ENCODE measurements around the gene AREL1.

AREL1 gene

DNA sequence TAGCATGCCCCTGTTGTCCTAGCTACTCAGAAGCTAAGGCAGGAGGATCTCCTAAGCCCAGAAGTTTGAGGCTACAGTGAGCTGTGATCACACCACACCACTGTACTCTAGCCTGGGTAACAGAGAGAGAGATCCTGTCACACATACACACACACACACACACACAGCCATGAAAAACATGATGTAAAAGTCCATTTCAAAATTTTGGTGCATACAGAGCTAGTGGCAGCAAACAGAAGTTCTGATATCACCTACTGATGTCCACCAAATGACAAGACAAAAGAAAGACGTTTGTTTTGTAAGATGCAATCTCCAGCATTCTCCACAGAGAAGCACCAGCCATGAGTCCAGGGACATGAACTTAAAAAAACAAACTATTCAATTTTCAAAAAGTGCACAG, 15.9 kb downstream of the AREL1 start:
- DNase-seq, result no peak

DNA sequence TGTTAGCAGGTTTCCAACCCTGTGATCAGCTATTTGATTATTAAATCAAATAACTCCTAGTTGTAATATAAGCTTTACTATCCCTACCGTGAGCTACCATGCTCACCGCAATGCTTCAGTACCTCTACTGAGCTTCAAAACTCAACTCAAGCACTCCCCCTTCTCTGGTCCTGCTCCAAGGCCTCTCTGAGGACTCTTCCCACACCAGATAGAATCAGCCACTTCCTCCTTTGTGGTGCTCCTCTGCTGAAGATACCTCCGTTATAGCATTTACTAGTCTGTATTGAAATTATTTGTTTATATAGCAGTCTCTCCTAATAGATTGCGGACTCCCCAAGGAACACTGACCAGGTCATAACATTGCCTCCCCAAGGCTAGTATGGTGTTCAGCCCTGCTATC, 17.5 kb downstream of the AREL1 start:
- DNase-seq, result no peak

DNA sequence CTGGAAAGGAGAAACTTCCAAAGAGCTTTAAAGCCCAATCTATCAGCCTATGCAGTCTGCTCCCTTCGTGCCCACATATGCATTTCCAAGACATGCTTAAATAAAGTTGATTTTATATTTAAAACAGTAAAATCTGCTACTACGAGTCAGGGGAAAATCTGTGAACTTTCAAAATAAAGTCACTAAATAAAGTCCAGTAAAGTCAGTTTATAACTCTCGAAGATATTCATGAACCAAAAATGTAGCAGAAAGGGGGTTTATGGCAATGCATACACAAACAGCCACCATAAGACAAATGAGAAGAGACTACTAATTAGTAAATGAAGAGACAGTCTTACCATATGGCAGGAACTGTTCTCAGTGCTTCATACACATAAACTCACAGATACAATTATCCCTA, 19.7 kb downstream of the AREL1 start:
- DNase-seq, result no peak

DNA sequence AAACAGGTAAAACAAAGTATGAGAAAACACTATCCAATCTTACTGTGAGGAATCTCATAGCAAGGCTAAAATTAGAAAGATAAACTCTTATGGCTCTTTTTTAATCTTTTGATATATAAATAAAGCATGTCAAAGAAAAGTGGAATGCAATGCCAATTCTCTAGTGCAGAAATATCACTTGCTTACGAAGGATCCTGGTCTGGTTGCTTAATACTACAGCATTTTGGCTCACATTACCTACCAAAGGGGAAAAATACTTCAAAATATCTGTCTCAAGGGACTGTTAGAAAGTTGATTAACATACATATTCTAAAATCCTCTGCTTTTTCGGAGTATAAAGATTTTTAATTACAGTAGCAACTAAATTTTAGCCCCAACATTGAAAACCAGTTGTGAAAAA, 21.4 kb downstream of the AREL1 start:
- DNase-seq, result no peak

DNA sequence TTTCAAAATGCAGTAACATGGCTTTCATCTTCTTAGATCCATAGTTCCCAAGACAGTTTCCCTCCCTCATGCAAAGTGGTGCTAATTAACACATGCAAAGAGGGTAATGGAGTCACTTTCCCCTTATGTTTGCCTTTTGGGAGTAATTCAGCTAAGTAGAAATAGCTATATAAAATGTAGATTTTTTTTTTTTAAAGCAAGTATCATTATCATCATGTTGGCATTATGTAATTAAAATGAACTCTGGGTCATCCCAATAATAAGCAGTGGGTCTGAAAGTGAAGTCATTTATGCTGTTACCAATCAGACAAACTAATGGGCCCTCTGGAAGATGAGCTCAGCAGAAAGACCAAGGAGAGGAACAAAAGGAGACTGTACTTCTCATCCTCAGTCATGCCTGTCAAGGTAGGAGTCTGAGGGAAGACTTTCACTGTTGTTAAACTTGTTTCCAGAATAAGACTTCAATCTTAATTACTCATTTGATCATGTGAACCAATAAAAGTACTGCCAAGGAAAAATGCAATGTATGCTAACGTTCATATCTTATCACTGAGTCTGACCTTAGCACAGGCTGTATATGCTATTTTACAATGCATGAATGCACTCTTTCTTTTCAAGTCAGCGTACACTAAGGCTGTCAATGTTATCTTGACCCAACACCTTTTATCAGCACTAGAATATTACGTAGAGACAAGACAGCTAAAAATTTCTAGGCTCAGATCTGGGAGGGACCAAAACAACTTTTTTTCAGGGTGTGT, 26.8 kb downstream of the AREL1 start:
- no peak for DNase-seq

DNA sequence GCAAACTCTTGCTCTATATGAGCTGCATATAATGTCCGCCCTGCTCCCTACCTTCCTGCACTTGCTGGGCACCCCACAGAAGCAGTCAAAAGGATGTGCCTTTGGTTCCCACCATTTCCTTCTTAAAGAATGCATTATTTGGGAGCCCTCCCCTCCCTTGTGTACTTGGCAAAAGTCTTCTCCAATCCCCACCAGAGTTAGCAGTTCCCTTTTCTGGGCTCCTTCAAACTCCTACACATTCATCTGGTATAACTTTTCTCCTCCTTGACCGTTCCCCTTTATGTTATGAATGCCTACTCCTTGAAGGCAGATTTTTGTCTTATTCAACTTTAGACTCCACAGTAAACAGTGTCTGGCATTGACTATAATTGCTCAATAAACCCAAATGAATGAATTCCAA, 27.8 kb downstream of the AREL1 start:
- no peak for DNase-seq

DNA sequence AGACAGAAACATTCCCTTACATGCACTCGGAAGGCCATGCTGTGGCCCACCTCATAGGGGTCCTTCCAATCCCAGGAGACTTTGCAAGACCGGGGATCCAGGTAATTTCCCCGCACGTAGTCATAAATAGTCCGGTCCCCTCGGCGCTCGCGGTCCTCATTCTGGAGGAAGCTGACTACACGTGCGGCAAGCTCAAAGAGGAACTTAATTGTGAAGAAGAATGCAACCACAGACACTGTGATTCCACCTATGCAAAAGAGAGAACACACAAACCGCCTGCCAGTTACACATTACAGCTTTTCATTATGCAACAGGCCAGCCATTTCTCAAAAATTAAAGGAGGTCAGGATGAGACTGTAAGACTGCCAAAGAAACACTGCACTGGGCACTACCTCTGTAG, 28.4 kb downstream of the AREL1 start:
- no peak for DNase-seq

DNA sequence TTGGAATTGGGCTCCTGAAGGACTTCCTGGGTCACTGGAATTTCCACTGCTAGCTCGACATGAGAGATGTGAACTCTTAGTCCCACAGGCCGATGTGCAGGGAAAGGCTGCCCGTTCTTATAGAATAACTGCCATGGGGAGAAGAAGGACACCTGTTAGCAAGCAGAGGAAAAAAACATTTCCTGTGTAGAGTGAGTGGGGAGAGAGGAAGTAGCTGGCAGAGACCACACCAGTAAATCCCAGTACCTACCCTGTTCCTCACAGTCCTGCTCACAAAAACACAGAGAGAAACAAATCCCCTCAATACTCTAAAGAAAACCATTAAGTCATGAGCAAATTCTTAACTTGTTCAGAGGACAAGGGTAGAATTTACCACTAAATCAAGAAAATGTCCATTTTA, 29.5 kb downstream of the AREL1 start:
- DNase-seq, result no peak

DNA sequence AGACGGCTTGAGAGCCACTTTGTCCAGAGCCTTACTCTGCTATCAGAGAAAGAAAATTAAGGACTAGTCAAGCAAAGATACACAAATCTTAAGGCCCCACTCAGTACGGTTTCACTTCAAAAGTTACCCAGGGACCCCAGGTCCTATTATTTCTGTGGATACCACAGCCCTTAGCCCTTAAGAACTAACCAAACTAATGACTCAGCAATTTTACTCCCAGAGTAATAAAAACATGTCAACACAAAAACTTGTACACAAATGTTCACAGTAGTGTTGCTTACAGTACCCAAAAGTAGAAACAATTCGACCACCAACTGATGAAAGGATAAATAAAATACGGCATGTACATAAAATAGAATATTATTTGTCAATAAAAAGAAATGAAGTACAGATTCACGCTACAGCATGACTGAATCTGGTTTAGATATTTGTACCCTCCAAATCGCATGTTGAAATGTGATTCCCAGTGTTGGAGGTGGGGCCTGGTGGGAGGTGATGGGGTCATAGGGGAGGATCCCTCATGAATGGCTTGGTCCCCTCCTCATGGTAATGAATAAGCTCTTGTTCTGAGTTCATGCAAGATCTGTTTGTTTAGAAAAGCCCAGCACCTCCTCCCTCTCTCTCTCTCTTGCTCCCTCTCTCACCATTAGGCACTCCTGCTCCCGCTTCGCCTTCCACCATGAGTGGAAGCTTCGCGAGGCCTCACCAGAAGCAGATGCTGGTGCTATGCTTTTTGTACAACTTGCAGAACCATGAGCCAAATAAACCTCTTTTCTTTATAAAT, 30.5 kb downstream of the AREL1 start:
- no peak for DNase-seq

DNA sequence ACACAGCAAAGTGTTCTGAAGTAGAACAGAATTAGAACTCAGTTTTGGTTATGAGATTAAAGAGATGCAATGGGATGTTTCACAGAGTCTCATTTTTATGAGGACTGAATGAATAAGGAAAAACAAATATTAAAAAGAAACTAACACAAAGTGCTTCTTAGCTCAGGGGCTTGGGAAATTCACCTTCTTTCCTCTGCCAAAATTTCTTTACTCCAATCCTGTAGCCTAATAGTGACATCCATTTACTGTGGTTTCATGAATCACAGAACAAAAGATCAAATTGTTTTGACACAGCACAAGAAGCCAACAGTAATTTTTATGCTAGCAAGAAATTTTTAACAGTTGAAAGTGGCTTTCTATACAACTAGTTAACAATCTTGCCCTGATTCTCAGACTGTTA, 37.7 kb downstream of the AREL1 start:
- DNase-seq, result no peak

DNA sequence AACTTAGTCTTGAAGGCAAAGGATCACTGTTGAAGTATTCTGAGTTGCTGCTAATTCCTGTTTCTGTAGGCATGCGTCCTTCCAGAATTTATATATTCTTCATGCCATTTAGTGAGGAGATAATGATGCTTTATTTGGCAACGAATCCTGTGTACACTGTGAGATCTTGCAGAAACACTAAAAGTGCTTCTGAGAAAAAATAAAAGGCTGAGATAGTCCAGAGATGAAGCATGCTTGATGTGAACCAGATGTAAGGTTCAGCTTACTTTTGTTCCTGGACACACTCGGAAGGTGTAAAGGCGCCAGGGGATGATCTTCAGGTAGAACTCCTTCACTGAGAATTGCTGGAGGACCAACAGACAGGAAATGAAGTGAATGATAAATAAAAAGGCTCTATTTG, 39.1 kb downstream of the AREL1 start:
- DNase-seq, result no peak

DNA sequence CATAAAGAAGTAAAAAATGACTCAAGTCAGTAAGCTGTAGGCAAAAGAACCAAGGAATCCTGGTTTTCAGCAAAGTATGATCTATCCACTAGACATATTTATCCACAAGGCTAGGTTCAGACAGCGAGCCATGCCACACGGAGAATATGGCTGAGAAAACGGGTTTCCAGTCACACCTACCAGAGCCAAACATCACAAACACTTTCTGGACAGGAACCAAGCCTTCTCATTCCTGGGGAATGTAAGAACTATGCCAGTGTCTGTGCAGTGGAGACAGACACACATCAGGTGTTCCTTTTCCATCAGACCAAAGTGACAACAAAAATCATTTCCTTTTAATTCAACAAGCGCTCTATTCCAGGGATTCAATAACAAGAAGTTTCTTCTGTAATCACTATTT, 41.1 kb downstream of the AREL1 start:
- DNase-seq, result no peak

DNA sequence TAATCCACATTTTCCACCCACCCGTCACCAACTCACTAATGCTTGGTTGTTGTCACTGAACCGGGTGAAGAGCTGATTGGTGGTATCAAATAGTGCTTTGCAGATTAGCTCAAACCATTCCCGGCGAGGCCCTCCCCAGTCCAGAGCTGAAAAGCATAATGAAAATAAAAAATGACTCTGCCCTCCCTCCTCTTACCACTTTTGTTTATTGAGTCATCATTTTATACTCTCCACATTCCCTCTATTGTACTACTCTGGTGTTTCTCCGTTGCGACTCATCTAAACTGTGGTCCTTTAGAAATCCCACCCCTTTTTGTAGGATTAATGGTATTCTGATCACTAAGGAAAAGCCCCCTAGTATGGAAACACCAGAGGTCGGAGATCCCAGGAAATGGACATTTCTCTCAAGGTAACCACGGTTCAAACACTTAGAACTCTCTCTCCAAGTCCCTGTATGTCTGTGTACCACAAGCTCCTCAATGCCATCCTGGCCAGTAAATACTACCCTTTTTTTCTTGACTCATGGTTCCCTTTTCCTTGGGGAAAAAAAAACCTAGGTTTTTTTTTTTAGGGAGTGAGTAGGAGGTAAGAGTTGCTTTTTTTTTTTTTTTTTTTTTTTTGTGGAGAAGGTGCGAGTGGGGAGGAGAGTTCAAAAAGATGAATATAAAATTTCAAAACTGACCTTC, 42.0 kb downstream of the AREL1 start:
- no peak for DNase-seq

DNA sequence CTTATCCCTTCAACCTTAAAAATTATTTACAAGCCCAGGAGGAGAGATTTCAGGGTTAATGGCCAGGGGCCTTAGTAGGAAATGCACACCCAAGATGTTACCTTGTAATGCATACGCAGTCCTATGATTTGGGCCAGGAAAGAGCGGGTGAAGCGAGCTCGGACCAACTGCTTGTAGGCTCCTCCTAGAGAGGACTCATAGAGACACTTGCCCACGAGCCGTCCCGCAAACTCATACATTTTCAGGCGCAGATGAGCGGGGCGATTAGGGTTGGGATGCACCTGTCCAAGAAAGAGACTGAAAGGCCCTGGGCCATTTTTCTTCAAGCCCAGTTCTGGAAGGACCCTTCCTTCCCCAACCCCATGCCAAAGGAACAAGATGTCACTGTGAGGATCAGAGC, 43.0 kb downstream of the AREL1 start:
- DNase-seq, result no peak

DNA sequence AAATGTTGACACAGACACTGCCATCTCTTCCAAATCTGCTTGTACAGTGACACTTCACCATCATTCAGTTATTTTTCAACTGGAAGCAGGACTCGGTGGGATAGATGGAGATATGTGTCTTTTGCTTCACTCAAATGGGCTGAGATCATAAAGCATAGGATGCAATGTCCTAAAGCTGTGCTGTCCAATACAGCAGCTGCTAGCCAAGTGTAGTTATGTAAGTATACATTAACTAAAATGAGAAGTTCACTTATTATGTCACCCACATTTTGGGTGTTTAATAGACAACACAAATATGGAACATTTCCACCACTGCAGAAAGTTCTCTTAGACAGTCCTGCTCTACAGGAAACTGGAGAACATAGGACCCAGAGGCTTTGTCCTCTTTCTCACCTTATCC, 43.6 kb downstream of the AREL1 start:
- DNase-seq, result no peak

DNA sequence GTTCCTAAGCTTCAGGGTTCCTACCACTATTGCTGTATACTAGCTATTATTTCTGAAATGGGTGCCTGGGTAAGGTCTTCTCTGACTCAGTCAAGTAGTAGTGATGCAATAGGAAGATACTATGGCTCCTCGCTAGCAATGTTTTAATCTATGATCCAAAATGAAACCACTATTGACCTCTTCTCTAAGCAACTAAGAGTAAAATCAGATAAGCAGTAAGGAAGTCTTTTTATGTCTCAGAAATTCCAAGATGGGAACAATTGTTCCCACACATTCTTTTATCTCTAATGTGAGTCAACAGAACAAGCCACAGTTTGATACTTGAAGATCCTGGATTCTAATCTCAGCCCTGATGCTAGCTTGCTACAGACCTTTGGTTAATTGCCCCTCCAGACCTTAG, 45.1 kb downstream of the AREL1 start:
- DNase-seq, result no peak

DNA sequence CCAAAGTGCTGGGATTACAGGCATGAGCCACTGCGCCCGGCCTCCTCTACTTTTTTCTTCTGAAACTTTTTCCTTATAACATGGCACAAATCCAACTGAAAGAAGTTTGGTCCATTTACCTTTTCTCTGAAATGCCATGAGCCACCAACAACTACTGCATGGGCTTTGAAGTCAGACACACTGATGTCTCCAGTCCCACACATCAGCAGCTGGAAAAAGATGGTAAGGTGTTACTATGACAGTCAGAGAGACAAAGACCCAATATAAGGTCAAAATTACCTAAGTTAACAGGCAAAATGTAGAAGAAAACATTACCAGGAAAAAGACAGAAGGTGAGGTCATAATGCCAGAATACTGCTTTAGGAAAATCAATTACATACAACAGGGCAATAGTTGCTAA, 48.2 kb downstream of the AREL1 start:
- DNase-seq, result no peak

DNA sequence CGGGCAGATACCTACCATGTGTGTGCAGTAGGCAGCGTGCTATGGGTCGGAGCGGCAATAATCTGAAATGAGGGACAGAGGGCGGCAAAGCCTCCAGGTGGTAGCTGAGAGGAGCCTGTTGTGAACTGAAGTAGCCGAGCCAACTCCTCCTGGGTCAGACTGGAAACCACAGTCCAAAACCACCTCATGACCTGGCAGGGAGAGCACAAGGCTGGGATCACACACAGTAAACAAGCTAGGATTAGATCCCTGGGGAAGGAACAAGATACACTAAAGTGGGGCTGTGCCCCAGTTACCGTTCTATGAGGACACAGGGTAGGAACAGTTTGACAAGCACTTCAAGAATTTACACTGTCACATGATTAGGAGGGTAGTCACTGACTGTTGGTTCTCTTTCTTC, 49.0 kb downstream of the AREL1 start:
- no peak for DNase-seq

DNA sequence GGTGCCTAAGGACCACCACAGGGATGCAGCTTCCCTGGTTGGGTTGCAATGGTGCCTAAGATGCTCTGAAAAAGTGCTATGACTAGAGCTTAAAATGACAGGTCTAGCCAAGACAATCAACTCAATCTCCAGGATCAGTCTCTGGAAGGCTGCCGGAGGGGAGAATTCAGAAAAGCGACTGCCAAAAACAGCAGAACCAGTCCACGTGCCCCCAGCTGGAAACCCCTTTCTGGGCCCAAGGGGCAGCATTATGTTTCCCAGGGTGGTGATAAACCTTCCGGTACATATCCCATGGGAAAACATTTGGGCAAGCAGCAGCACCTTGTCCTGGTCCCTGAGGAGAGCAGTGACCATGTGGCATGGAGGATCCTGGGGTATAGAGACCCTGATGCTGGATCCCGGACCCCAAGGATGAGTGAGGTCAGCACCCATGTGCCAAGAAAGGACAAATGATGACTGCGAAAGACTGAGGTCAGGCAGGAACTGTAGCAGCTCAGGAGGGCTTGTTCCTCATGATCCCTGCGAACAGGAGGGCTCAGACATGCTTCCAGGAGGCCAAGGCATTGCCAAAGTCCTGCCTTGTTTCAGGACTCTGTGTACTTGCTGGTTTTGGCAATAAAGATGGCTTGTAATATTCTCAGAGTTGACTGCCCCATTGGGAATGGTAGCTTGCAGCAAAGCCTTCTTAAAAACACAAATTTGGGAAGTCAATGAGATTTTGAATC, 51.0 kb downstream of the AREL1 start:
- DNase-seq, result no peak

DNA sequence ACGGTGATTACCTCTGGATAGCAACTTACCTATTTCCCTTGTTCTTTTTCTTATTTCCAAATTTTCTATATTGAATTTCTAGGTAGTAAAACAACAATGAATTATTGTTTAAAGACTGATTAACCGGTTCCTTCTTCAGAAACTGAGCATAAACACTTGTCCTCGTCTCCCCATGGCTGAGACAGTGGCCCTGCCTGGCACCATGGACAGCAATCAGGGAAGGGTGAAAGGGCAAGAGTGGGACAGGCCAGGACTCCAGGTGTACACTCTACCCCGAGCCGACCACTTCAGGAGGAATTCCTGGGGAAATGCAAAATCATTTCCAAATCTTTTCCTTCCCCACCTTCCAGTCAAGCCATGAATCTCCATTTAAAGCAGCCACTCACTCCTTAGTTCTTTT, 52.0 kb downstream of the AREL1 start:
- DNase-seq, result no peak

DNA sequence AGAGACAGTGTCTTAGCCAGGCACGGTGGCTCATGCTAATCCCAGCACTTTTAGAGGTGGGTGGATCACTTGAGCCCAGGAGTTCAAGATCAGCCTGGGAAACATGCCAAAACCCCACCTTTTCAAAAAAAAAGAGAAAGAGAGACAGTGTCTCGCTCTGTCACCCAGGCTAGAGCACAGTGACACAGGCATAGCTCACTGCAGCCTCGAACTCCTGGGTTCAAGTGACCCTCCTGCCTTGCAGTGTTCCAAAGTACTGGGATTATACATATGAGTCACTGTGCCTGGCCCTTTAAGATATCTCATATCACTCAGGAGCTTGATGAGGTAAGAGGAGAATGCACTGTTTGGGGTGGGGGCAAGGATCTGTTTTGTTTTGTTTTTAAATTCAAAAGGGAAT, 52.7 kb downstream of the AREL1 start:
- no peak for DNase-seq

DNA sequence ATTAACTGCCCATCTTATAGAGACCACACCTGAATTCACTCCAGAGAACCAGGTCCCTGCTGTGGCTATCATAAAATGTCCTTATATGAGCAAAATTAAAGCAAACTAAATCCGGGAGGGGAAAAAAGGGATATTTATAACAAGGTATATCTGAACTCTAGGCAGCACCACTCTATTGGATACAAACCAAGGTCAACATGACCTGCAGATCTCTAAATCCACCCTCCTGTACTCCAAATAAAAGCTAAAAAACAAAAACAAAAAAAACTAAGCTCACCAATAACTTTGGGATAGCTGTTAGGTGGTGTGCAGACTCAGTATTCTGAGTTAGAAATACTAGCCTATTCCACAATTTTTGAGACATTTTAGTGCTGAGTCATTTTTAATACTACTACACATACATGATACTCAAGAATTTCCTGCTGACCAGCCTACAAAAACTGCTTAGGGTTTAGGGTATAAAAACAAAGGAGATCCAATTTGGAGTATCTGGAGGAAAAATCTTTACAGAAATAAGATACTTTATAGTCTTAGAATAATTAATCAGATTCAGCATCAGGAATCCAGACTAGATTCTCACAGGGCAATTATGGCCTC, 54.2 kb downstream of the AREL1 start:
- DNase-seq, result no peak

DNA sequence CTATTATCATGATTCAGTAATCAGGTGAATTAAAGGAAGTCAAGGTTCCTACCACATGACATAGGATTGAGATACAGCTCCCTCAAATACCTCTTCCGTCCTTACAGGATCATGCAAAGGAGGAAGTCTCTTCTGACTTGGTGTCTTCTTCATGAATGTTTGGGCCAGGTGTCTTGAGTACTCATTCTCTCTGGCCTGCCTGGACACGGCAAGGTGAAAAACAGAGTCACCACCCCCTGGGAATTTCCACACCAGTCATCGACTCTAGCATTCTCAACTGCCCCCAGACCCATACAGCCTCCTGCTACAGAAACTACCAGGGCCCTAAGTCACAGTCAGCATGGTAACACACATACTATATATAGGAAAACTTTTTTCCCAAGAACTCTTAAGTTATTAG, 55.9 kb downstream of the AREL1 start:
- DNase-seq, result no peak

All from cortex of kidney (tissue), 1 donor.